ENCODE data around the gene EIF4A3.

EIF4A3 gene

DNA sequence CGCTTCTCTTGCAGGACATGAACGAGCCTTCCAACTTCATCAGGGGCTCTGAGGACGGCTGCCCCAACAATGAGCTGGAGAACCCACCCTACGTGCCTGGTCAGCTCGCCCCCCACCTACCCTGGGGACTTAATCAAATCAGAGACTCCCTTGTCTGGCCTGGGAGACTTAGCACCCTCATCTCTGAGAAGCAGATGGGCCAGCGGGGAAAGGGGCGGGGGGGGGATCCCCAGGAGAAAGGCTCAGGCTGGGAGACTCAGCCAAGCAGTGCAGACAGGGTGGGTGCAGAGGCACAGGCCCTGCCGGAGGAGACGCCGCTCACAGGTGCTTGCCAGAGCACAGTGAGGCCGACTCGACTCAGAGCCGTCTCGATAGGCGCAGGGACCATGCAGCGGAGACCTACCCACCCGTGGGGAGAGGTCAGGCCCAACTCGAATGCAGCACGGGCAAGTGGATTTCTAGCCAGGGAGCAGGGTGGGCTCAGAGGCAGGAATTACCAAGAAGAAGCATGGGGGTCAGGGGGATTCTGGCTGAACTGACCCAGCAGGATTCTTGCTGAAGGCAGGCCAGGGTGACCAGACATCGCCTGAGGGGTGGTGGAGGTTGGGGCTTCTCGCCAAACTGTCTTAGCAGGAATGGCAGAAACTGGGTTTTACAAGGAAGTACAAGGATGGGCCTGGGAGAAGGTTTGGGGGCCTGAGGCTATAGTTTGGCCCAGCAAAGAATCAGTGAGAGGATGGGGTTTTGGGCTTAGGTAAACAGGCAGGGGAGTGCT lies 35.8 kb downstream of the EIF4A3 start:
- DNase-seq = no peak

GRCh38 chr17:80110447-80110812 lies 36.5 kb downstream of the EIF4A3 start:
- no peak for DNase-seq

- DNase-seq = no peak
Observed at GRCh38 chr17:80109713-80110446, 37.0 kb downstream of the EIF4A3 start.

DNA sequence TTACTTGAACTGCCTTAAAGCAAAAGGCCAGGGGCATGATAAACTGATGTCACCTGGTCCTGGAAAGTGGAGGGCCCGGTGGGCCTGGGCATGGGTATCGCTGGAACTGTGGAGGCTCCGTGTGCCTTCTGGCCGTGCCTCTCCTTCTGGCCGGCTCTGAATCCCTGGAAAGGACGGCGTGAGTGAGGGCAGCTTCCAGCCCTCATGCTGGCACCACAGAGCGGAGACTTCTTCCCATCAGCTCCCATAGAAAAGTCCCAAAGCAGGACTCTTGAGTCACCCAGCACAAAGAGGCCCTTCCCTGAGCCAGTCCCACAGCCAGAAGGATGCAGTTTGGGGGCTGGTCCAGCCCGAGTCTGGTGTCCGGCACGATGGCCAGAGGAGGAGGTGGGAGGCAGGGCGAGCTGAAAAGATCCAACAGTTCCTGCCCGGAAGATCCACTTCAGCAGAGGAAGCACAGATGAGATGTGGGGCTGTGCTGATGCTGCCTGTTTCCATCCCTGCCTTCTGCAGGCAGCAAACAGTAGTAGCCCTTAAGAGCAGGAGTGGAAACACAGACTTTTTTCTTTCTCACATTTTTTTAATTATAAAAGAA lies 37.8 kb downstream of the EIF4A3 start:
- no peak for DNase-seq

DNA sequence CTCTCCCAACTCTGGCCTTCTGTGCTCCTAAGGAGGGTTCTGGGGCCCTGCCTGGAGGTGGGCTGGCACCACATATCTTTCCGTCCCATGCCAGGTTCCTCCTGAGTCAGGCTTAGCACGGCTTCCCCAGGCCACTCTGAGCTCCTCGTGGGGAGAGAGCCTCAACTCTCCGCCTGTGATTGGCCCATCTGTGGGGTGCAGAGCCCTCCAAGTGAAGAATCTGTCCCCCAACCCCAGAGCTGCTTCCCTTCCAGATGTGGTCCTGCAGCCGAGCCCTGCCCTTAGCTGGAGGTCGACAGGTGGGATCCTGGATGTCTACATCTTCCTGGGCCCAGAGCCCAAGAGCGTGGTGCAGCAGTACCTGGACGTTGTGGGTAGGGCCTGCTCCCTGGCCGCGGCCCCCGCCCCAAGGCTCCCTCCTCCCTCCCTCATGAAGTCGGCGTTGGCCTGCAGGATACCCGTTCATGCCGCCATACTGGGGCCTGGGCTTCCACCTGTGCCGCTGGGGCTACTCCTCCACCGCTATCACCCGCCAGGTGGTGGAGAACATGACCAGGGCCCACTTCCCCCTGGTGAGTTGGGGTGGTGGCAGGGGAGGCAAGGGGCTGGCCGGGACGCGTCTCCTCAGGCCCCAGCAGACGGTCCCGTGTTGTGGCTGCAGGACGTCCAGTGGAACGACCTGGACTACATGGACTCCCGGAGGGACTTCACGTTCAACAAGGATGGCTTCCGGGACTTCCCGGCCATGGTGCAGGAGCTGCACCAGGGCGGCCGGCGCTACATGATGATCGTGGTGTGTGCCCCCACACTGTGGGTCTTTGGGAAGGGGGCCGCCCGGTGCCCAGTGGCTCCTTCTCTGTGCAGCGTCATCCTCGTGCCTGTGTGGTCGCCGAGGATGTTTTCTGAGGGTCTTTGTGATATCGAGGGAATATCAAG lies 38.6 kb downstream of the EIF4A3 start:
- DNase-seq = no peak

DNA sequence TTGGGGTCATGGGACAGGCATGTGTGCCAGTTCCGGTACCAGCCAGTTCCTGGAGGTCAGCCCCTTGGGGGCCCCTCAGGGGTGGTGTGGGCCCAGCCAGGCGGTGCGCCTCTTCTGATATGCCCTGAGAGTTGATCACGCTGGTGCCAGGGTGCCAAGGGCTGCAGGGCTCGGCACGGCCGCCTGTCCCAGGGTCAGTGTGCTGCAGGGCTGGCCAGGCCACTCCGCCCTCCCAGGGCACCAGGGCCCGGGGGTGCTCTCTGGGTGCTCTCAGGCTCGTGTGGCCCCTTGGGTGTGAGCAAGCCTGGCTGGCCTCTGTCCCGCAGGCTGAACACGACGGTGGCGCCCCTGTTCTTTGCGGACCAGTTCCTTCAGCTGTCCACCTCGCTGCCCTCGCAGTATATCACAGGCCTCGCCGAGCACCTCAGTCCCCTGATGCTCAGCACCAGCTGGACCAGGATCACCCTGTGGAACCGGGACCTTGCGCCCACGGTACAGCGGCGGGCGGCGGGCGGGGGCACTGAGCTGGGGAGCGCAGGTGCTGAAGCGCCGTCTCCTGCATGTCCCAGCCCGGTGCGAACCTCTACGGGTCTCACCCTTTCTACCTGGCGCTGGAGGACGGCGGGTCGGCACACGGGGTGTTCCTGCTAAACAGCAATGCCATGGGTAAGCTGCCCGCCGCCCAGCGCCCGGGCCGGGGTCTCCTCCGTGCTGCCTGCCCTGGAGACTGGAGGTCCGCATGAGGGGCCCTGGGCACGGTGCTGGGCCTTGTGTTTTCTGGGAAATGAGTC lies 39.5 kb downstream of the EIF4A3 start:
- no peak for DNase-seq

- no peak for DNase-seq
Observed at GRCh38 chr17:80106751-80107150, 40.2 kb downstream of the EIF4A3 start.

DNA sequence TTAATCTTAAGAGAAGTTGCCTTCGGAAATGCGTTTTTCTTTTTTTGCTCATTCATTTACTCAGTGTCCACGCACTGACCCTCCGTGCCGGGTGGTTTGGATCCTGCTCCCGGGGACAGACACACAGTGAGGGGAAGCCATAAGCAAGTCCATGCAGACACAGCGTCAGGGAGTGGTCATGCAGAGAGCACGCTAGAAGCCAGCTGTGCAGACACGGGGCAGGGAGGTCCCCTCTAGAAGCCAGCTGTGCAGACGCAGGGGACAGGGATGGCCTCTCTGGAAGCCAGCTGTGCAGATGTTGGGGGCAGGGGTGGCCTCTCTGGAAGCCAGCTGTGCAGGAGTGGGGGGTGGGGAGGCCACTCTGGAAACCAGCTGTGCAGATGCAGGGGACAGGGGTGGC lies 40.8 kb downstream of the EIF4A3 start:
- no peak for DNase-seq

- DNase-seq = no peak
Observed at GRCh38 chr17:80105762-80106161, 41.2 kb downstream of the EIF4A3 start.

- no peak for DNase-seq
Observed at GRCh38 chr17:80104956-80105375, 42.0 kb downstream of the EIF4A3 start.

- no peak for DNase-seq
Observed at GRCh38 chr17:80104321-80104955, 42.5 kb downstream of the EIF4A3 start.

DNA sequence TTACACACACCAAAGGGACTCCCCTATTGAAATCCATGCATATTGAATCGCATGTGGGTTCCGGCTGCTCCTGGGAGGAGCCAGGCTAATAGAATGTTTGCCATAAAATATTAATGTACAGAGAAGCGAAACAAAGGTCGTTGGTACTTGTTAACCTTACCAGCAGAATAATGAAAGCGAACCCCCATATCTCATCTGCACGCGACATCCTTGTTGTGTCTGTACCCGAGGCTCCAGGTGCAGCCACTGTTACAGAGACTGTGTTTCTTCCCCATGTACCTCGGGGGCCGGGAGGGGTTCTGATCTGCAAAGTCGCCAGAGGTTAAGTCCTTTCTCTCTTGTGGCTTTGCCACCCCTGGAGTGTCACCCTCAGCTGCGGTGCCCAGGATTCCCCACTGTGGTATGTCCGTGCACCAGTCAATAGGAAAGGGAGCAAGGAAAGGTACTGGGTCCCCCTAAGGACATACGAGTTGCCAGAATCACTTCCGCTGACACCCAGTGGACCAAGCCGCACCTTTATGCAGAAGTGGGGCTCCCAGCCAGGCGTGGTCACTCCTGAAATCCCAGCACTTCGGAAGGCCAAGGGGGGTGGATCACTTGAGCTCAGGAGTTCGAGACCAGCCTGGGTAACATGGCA lies 43.4 kb downstream of the EIF4A3 start:
- DNase-seq = no peak

GRCh38 chr17:80102664-80103448 lies 44.1 kb downstream of the EIF4A3 start:
- DNase-seq = no peak

GRCh38 chr17:80101946-80102663 lies 44.8 kb downstream of the EIF4A3 start:
- peak; percentile 37 to 58 for DNase-seq

DNA sequence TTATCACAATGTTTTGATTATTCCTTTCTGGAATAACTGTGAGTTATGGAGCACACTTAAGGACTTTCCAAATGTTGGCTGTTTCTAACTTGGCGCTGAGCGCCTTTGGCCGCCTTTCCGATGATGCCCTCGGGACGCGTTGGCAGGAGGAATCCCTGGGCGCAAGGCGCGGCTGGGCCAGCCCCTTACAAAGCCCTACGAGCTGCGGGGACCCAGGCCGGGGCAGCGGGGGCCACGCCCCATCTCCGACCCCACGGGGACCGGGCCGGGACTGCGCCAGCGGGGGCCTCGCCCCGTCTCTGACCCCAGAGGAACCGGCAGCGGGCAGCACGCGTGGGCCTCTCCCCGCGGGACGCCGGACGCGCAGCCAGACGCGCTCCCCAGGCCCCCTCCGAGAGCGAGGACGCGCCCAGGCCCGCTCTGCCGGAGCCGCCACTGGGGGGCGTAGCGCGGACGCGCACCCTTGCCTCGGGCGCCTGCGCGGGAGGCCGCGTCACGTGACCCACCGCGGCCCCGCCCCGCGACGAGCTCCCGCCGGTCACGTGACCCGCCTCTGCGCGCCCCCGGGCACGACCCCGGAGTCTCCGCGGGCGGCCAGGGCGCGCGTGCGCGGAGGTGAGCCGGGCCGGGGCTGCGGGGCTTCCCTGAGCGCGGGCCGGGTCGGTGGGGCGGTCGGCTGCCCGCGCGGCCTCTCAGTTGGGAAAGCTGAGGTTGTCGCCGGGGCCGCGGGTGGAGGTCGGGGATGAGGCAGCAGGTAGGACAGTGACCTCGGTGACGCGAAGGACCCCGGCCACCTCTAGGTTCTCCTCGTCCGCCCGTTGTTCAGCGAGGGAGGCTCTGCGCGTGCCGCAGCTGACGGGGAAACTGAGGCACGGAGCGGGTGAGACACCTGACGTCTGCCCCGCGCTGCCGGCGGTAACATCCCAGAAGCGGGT lies 45.6 kb downstream of the EIF4A3 start, which contains the start of gene GAA:
Gene GAA, plus strand, starts transcription at position 571 of the 935 bp plus-strand sequence. CDS start 3,006 bp downstream, outside the sequence.
- DNase-seq = peak; percentile 77 to 84

DNA sequence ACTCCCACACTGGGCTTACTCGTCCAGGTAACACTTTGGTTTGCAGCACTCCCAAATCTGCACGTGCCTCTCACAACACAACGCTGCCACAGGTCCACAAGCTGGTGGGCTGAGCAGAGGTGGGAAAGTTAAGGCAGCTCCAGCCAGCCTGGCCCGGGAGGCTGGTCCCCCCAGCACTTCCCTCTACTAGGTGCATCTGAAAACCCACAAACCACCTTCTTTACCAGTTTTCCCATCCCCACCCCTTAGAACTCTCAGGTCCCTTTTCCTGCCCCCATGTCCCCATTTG lies 46.9 kb downstream of the EIF4A3 start:
- DNase-seq = no peak

DNA sequence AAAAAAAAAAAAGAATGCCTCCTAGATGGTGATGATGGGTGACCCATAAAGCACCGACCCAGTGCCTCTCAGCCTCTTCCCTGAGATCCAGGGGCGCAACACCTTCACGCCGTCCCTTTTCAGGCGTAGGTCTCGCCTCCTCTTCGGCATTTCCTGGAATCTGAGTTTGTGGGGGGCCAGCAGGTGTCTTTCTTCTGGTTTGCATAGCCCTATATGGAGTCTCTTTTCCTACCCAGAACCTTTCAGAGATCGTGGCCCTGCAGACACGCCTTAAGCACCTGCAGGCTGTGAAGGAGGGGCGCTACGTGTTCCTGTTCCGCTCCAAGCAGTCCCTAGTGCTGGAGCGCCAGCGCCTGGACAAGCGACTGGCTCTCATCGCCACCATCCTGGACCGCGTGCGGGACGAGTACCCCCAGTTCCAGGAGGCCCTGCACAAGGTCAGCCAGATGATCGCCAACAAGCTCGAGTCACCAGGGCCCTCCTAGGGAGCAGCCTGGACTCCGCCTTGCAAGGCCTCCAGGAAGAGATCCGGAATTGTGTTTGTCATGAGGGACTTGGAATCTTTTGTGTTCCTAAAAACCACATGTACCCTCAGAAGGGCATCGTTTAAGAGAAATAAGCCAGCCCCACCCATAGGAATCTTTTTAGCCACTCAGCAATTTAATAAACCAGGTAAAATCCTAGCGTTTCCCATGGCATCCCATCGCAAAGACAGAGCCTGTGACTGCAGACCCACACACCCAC lies 47.5 kb downstream of the EIF4A3 start:
- no peak for DNase-seq

All from Kasumi-1 (cell line).